Measurements from ENCODE around the gene FAM237A.
A peak's percentile ranks its signal among the peaks of the same experiment; 100 is the strongest.

The FAM237A gene

DNA sequence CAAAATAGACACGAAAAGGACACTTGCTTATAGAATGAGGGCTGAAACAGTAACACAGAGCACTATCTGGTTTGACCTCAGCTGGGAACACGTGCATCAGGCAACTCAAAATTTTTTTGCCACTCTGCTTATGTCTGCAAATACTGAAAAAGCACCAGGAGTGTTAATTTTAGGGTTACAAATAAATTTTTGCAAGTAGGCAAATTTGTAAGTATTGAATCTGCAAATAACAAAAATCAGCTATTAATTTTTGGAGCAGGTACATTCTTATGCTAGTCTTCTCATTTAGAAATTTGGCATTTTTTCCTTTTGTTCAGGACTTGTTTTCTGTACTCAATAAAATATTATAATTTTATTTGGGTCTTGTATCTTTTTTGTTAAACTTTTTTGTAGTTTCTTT is 46.2 kb downstream of the FAM237A start:
- DNase-seq (ENCODE audit: low read depth) = no peak
- no peak overlapping the region for H3K4me3 ChIP-seq (ENCODE audit: low read length)
- TF ChIP-seq, protein P1, sequence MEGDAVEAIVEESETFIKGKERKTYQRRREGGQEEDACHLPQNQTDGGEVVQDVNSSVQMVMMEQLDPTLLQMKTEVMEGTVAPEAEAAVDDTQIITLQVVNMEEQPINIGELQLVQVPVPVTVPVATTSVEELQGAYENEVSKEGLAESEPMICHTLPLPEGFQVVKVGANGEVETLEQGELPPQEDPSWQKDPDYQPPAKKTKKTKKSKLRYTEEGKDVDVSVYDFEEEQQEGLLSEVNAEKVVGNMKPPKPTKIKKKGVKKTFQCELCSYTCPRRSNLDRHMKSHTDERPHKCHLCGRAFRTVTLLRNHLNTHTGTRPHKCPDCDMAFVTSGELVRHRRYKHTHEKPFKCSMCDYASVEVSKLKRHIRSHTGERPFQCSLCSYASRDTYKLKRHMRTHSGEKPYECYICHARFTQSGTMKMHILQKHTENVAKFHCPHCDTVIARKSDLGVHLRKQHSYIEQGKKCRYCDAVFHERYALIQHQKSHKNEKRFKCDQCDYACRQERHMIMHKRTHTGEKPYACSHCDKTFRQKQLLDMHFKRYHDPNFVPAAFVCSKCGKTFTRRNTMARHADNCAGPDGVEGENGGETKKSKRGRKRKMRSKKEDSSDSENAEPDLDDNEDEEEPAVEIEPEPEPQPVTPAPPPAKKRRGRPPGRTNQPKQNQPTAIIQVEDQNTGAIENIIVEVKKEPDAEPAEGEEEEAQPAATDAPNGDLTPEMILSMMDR (conservative IDR thresholded peaks at IDR 0.05; ENCODE audit: low read depth, low read length) = no peak

GRCh38 chr2:206688990-206689389 is 46.7 kb downstream of the FAM237A start:
- no peak for DNase-seq (ENCODE audit: low read depth)
- no peak overlapping the region for H3K4me3 ChIP-seq (ENCODE audit: low read length)
- TF ChIP-seq, protein P1 (conservative IDR thresholded peaks at IDR 0.05; ENCODE audit: low read depth, low read length) = no peak

DNA sequence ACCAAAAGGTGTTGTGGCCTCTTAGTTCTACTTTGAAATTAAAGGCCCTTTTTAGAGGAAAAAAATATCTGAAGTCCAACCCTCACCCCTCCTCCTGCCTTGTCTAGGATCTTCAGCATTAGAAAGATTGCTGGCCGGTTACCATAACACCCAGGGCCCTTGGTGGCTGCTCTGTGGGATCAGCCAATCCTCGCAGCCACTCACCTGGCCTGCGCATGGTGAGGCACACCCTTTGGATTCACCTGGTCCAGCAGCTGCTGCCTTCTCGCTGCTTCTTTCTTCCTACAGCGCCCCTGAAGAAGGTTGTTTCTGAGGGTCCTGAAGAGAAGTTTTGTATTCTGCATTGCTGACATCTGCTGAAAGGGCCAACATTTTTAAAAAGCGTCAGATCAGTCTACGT is 50.7 kb downstream of the FAM237A start:
- H3K4me3 ChIP-seq (ENCODE audit: low read length) = no peak overlapping the region
- TF ChIP-seq, protein P1 (conservative IDR thresholded peaks at IDR 0.05; ENCODE audit: low read depth, low read length) = no peak
- no peak for DNase-seq (ENCODE audit: low read depth)

- no peak overlapping the region for H3K4me3 ChIP-seq (ENCODE audit: low read length)
- peak; percentile 7 for DNase-seq (ENCODE audit: low read depth)
- TF ChIP-seq, protein P1 (conservative IDR thresholded peaks at IDR 0.05; ENCODE audit: low read depth, low read length) = peak; percentile 58
Measured at GRCh38 chr2:206693399-206694137, 51.3 kb downstream of the FAM237A start.

DNA sequence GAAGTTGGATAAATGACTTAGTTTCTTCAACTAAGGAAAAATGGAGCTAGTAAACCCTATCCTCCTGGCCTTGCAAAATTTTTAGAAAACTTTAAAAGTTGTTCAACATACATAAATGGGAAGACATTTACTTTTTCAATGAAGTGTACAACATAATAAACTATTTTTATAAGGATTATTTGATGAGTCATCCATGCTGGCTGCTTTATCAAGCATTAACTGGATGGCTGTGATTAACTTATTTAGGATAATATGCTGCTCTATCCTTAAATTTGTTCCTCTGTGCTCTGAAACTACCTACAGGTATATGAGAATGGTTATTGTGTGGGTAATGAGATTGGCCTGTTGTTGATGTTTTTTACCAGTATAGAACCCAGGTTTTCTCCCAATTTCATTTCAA is 54.6 kb downstream of the FAM237A start:
- peak; percentile 1 for DNase-seq (ENCODE audit: low read depth)
- TF ChIP-seq, protein P1 (conservative IDR thresholded peaks at IDR 0.05; ENCODE audit: low read depth, low read length) = no peak
- no peak overlapping the region for H3K4me3 ChIP-seq (ENCODE audit: low read length)

DNA sequence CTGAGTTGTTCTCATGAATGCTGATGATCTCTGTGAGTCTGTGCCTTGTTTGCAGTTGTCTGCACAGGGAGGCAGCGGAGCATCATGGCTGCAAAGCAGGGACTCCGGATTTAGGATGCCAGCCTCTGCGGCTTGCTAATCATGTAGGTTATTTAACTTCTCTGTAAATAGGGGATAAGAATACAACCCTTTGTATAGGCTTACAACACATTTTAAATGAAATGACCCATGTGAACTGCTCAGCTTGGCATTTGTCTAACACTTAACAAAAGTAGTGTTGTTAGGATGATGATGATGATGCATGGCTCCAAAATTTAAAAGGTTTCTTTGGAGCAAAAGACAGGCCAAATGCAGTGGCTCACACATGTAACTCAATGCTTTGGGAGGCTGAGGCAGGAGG is 56.5 kb downstream of the FAM237A start:
- TF ChIP-seq, protein P1 (conservative IDR thresholded peaks at IDR 0.05; ENCODE audit: low read depth, low read length) = no peak

More for the DNA sequence above, 56.5 kb downstream of the FAM237A start:
- H3K4me3 ChIP-seq (ENCODE audit: low read length) = no peak overlapping the region
- no peak for DNase-seq (ENCODE audit: low read depth)
